Amygdala (tissue), 56 donors: ENCODE data around the gene DENND1B.

Source experiments
- DNase-seq, 56 donors: peaks; one replicate each; lab custom pipeline; 2025; lab: John Stamatoyannopoulos, UW

DENND1B gene

GRCh38 chr1:197775282-197776262, at the start of gene DENND1B:
Gene DENND1B (minus strand): TSS chr1:197775480. CDS start chr1:197775155, 325 bp downstream.
- peak in 35 of 56 donors; percentile 10 to 66 (median 35) for DNase-seq

GRCh38 chr1:197814306-197814705, 39.0 kb upstream of the DENND1B start:
- DNase-seq = no peak

GRCh38 chr1:197813741-197814140, 38.5 kb upstream of the DENND1B start:
- DNase-seq = no peak

- DNase-seq = no peak
Observed at GRCh38 chr1:197811769-197812168, 36.5 kb upstream of the DENND1B start.

- DNase-seq = no peak
Observed at GRCh38 chr1:197810812-197811211, 35.5 kb upstream of the DENND1B start.

GRCh38 chr1:197808880-197809279, 33.6 kb upstream of the DENND1B start:
- no peak for DNase-seq

- no peak for DNase-seq
Observed at GRCh38 chr1:197807739-197808453, 32.6 kb upstream of the DENND1B start.

GRCh38 chr1:197807216-197807615, 31.9 kb upstream of the DENND1B start:
- DNase-seq = no peak

- no peak for DNase-seq
Observed at GRCh38 chr1:197806718-197807117, 31.4 kb upstream of the DENND1B start.

GRCh38 chr1:197801684-197802083, 26.4 kb upstream of the DENND1B start:
- no peak for DNase-seq

GRCh38 chr1:197801111-197801482, 25.8 kb upstream of the DENND1B start:
- DNase-seq = no peak

GRCh38 chr1:197800379-197801110, 25.3 kb upstream of the DENND1B start:
- no peak for DNase-seq

- no peak for DNase-seq
Observed at GRCh38 chr1:197799271-197799670, 24.0 kb upstream of the DENND1B start.

- no peak for DNase-seq
Observed at GRCh38 chr1:197798492-197798891, 23.2 kb upstream of the DENND1B start.

- DNase-seq = no peak
Observed at GRCh38 chr1:197797010-197797409, 21.7 kb upstream of the DENND1B start.

GRCh38 chr1:197788741-197789739, 13.8 kb upstream of the DENND1B start:
- DNase-seq = no peak

- no peak for DNase-seq
Observed at GRCh38 chr1:197787623-197788536, 12.6 kb upstream of the DENND1B start.

- DNase-seq = no peak
Observed at GRCh38 chr1:197787056-197787455, 11.8 kb upstream of the DENND1B start.

GRCh38 chr1:197786280-197786679, 11.0 kb upstream of the DENND1B start:
- no peak for DNase-seq
